HCT116 (cell line): ENCODE measurements around the gene ANKRD16.

Experiments used
- CBX3 ChIP-seq: IDR thresholded peaks from 2 replicates; pipeline ENCODE4 v1.6.1; 2012; ENCODE audit warnings: low read depth
- CEBPB ChIP-seq: IDR thresholded peaks from 2 replicates; pipeline ENCODE4 v1.6.1; 2012; ENCODE audit warnings: low read depth
- CTCF ChIP-seq, 3 experiments: fragments of 200-600 bp in 1 of 3; sonication (generic) in 1 of 3; IDR thresholded peaks in 2 of 3; conservative IDR thresholded peaks in 1 of 3; 2 replicates each; pipeline ENCODE4 v1.5.1; 2012 to 2017; ENCODE audit warnings: low read depth in 2 of 3, low read length in 2 of 3, antibody characterized with exemption in 1 of 3, borderline replicate concordance in 1 of 3, control low read depth in 1 of 3, mild to moderate bottlenecking in 1 of 3, mixed read lengths in 1 of 3, mixed run types in 1 of 3, moderate library complexity in 1 of 3; ENCODE audit not compliant: insufficient read depth in 1 of 3
- EGR1 ChIP-seq: IDR thresholded peaks from 2 replicates; pipeline ENCODE4 v1.6.1; 2012; ENCODE audit warnings: low read depth
- EZH2 ChIP-seq: fragments of 200-600 bp; sonication (generic); IDR thresholded peaks from 2 replicates; pipeline ENCODE4 v1.6.1; 2017; ENCODE audit warnings: antibody characterized with exemption, mixed run types
- EZH2phosphoT487 ChIP-seq: fragments of 200-600 bp; IDR thresholded peaks from 2 replicates; pipeline ENCODE4 v1.6.1; 2018; ENCODE audit warnings: antibody characterized with exemption, borderline replicate concordance
- FOSL1 ChIP-seq: IDR thresholded peaks from 2 replicates; pipeline ENCODE4 v1.6.1; 2012; ENCODE audit warnings: low read depth
- POLR2A ChIP-seq: IDR thresholded peaks from 2 replicates; pipeline ENCODE4 v1.7.0; 2011; ENCODE audit warnings: borderline replicate concordance; ENCODE audit not compliant: insufficient read depth, insufficient read length; ENCODE audit errors: extremely low read depth
- POLR2AphosphoS5 ChIP-seq: IDR thresholded peaks from 2 replicates; pipeline ENCODE4 v1.6.1; 2011; ENCODE audit warnings: mild to moderate bottlenecking, low read depth, low read length, moderate library complexity
- SP1 ChIP-seq: IDR thresholded peaks from 2 replicates; pipeline ENCODE4 v1.6.1; 2012; ENCODE audit warnings: low read depth
- YY1 ChIP-seq: IDR thresholded peaks from 2 replicates; pipeline ENCODE4 v1.6.1; 2011; ENCODE audit warnings: low read length, low read depth, moderate library complexity, mild to moderate bottlenecking; ENCODE audit not compliant: insufficient replicate concordance; ENCODE audit errors: extremely low read depth
- ZNF274 ChIP-seq: fragments of 200-500 bp; sonication (Bioruptor generic); IDR thresholded peaks from 2 replicates; pipeline ENCODE4 v1.6.1; 2014; ENCODE audit warnings: mild to moderate bottlenecking, low read depth, low read length, inconsistent platforms
- TF ChIP-seq, protein P1 (sequence below): IDR thresholded peaks from 2 replicates; pipeline ENCODE4 v1.6.1; 2012
- TF ChIP-seq, protein P2 (sequence below): IDR thresholded peaks from 2 replicates; pipeline ENCODE4 v1.6.1; 2012; ENCODE audit warnings: low read depth

DNA sequence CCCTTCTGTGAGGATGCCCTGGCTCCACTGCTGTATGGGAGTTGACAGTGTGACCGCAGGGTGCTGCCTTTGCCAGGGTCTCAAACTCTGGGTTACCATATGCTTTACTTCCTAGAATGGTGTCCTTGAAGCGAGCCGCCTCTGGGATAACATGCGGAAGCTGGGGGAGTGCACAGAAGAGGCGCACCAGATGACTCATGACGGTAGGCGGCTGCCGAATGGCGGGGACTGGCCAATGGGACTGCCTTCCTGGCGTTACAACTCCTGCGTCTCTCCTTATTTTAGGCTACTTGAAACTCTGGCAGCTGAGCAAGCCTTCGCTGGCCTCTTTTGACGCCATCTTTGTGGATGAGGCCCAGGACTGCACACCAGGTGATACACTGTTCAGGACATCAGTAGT lies 27.6 kb upstream of the ANKRD16 start:
- TF ChIP-seq CTCF (IDR thresholded peaks at IDR 0.05 in 2 of 3, conservative IDR thresholded peaks at IDR 0.05 in 1 of 3; ENCODE audit: borderline replicate concordance in 1 of 3, insufficient read depth in 1 of 3, low read depth in 2 of 3, low read length in 2 of 3) (no peak), POLR2A (no peak), YY1 (no peak), ZNF274 (no peak), EZH2phosphoT487 (no peak), SP1 (no peak), POLR2AphosphoS5 (no peak), CEBPB (no peak), EZH2 (no peak), EGR1 (no peak), FOSL1 (no peak), CBX3 (no peak)
- TF ChIP-seq, protein P1, sequence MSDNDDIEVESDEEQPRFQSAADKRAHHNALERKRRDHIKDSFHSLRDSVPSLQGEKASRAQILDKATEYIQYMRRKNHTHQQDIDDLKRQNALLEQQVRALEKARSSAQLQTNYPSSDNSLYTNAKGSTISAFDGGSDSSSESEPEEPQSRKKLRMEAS: no peak
- TF ChIP-seq, protein P2, sequence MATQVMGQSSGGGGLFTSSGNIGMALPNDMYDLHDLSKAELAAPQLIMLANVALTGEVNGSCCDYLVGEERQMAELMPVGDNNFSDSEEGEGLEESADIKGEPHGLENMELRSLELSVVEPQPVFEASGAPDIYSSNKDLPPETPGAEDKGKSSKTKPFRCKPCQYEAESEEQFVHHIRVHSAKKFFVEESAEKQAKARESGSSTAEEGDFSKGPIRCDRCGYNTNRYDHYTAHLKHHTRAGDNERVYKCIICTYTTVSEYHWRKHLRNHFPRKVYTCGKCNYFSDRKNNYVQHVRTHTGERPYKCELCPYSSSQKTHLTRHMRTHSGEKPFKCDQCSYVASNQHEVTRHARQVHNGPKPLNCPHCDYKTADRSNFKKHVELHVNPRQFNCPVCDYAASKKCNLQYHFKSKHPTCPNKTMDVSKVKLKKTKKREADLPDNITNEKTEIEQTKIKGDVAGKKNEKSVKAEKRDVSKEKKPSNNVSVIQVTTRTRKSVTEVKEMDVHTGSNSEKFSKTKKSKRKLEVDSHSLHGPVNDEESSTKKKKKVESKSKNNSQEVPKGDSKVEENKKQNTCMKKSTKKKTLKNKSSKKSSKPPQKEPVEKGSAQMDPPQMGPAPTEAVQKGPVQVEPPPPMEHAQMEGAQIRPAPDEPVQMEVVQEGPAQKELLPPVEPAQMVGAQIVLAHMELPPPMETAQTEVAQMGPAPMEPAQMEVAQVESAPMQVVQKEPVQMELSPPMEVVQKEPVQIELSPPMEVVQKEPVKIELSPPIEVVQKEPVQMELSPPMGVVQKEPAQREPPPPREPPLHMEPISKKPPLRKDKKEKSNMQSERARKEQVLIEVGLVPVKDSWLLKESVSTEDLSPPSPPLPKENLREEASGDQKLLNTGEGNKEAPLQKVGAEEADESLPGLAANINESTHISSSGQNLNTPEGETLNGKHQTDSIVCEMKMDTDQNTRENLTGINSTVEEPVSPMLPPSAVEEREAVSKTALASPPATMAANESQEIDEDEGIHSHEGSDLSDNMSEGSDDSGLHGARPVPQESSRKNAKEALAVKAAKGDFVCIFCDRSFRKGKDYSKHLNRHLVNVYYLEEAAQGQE: no peak
